Skeletal muscle satellite cell (primary cell): ENCODE data around the gene FA2H.

ENCODE experiments used
- H3K27me3 ChIP-seq: 2 replicates; pipeline ENCODE4 v1.7.0; 2013; ENCODE audit warnings: low read length; ENCODE audit not compliant: control insufficient read depth, insufficient read depth
- H3K36me3 ChIP-seq: 2 replicates; pipeline ENCODE4 v1.7.0; 2013; ENCODE audit warnings: mild to moderate bottlenecking, control low read depth, low read length; ENCODE audit not compliant: insufficient read depth
- H3K4me1 ChIP-seq: 2 replicates; pipeline ENCODE4 v1.7.0; 2013; ENCODE audit warnings: low read length; ENCODE audit not compliant: control insufficient read depth, insufficient read depth
- H3K4me2 ChIP-seq: 2 replicates; pipeline ENCODE4 v1.7.0; 2013; ENCODE audit warnings: mild to moderate bottlenecking, low read length
- H3K4me3 ChIP-seq: 2 replicates; pipeline ENCODE4 v1.7.0; 2013; ENCODE audit warnings: low read length
- H3K9ac ChIP-seq: 2 replicates; pipeline ENCODE4 v1.7.0; 2013; ENCODE audit warnings: mild to moderate bottlenecking, low read depth, low read length, moderate library complexity
- H3K9me3 ChIP-seq: replicated peaks from 2 replicates; pipeline ENCODE4 v1.7.0; 2013; ENCODE audit warnings: mild to moderate bottlenecking, control low read depth, low read length

FA2H gene

DNA sequence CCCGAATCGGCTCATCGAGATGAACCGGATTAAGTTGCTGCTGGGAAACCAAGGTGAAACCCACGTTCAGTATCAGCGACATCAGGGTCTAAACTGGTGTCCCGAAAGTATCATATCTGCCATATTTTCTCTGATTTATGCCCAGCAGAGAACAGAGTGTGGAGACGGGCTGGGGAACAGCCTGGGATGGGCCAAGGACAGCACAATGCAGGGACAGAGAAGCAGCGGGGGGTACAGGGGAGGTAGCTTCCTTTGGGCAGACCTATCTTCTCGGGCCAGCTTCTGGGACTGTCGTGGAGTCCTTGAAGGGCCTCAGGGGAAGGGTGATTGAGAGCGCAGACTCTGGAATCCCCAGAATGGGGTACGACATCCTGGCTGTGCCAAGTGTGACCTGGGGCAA is 56.5 kb downstream of the FA2H start:
- H3K27me3 ChIP-seq: peaks cover 21% of the 10 kb centered on the region
- no peaks in the 10 kb centered on the region for H3K9me3 ChIP-seq
- H3K4me2 ChIP-seq: no peak overlapping the region
- no peak overlapping the region for H3K4me3 ChIP-seq
- no peaks in the 10 kb centered on the region for H3K36me3 ChIP-seq
- H3K9ac ChIP-seq: no peak overlapping the region
- H3K4me1 ChIP-seq: no peaks in the 10 kb centered on the region

DNA sequence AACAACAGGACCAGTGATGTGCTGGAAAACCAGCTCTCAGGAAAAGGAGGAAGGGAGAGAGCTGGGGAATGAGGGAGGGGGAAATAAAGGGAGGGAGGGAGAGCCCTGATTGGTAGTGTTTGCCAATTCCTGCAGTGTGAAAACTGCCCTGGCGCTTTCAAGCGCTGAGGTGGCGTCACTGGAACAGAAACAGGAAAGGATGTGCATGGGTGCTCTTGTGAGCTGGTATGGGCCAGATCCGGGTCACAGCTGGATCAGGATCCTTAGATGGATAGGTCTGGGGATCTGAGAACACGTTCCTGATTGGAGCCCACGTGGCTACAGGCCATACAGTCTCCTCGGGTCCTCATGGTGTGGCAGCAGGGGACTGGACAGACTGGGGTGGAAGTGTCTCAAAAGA is 57.3 kb downstream of the FA2H start:
- H3K36me3 ChIP-seq: no peaks in the 10 kb centered on the region
- no peak overlapping the region for H3K4me3 ChIP-seq
- no peaks in the 10 kb centered on the region for H3K4me1 ChIP-seq
- H3K9me3 ChIP-seq: no peaks in the 10 kb centered on the region
- H3K9ac ChIP-seq: no peak overlapping the region
- H3K27me3 ChIP-seq: peaks cover 23% of the 10 kb centered on the region
- H3K4me2 ChIP-seq: no peak overlapping the region

DNA sequence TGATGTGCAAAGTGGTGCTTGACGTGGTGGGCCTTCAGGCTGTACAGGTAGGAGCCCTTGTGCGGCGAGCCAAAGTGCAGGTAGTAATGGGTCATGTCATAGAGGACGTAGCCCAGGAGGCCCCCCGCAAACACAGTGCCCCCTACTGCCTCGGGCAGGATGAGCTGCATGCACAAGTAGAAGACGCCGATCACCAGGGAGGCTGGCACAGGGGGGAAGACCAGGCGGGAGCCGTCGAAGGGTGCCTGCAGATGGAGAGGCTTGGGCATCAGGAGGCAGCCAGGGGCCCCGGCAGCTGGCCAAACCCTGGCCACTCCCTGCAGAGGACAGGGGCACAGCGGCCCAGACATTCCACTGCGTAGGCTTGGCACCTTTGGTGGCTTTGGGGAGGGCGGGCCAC is 58.3 kb downstream of the FA2H start:
- H3K9me3 ChIP-seq: no peaks in the 10 kb centered on the region
- H3K27me3 ChIP-seq: peaks cover 27% of the 10 kb centered on the region
- no peaks in the 10 kb centered on the region for H3K4me1 ChIP-seq
- no peak overlapping the region for H3K4me2 ChIP-seq
- no peaks in the 10 kb centered on the region for H3K36me3 ChIP-seq
- H3K9ac ChIP-seq: no peak overlapping the region
- H3K4me3 ChIP-seq: no peak overlapping the region

DNA sequence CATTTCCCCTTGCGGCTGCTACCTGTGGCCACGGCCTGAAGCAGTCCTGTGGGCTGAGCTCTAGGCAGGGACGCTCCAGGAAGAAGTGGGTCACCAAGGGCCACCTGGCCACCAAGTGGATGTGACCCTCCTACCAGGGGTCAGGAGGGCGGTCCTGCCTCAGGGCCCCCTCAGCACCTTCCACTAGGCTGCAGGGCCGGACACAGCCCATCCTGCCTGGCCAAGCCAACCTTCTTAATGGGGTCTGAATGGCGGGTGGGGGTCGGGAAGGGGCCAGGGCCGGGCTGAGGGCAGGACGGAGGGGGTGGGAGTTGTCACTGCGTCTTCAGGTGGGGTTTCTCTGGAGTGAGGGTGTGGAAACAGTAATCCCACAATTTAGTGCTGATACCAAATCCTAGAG is 60.7 kb downstream of the FA2H start:
- Histone ChIP-seq H3K4me3 (no peak overlapping the region), H3K27me3 (peaks cover 21% of the 10 kb centered on the region), H3K9me3 (no peaks in the 10 kb centered on the region), H3K4me2 (no peak overlapping the region), H3K36me3 (no peaks in the 10 kb centered on the region), H3K9ac (no peak overlapping the region), H3K4me1 (no peaks in the 10 kb centered on the region)

DNA sequence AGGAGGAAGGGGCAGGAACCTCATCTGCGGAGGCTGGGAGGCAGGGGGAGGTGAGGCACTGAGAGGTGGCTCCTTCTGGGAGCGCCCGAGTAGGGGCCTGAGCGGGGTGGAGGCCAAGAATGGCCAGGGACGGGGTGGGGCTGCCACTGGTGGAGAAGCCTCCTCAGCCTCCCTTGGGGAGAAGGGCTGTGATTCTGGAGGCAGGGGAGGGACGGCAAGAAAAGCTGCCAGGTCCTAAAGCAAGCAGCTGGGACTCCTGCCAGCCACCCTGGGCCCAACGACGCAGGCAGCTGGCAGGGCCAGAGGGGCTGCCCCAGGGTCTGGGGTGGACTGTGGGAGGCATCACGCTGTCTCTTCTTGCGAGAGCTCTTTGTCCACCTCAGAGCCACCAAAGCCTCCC is 61.3 kb downstream of the FA2H start:
- peaks cover 18% of the 10 kb centered on the region for H3K27me3 ChIP-seq
- H3K9ac ChIP-seq: no peak overlapping the region
- H3K9me3 ChIP-seq: no peaks in the 10 kb centered on the region
- H3K36me3 ChIP-seq: no peaks in the 10 kb centered on the region
- H3K4me3 ChIP-seq: no peak overlapping the region
- no peaks in the 10 kb centered on the region for H3K4me1 ChIP-seq
- H3K4me2 ChIP-seq: no peak overlapping the region

DNA sequence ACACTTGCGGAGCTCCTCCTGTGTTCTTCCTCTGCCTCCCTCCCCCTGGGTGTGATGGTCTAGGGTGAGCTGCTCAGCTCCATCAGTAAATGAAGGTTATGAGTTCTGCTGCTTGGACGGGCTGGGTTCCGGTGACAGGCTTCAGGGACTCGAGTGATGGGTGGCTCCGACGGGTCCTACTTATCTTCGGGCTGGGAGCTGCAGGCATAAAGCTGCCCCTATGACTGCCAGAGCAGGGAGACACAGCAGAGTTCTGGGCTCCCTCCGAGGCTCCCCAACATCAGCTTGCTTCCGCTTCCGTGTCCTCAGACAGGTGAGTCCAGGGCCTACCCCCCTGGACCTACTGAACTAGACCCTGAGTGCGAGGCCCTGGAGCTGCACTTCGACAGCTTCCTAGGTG is 62.7 kb downstream of the FA2H start:
- Histone ChIP-seq H3K9ac (no peak overlapping the region), H3K27me3 (peaks cover 20% of the 10 kb centered on the region), H3K4me2 (no peak overlapping the region), H3K9me3 (no peaks in the 10 kb centered on the region), H3K36me3 (no peaks in the 10 kb centered on the region), H3K4me3 (no peak overlapping the region), H3K4me1 (no peaks in the 10 kb centered on the region)

DNA sequence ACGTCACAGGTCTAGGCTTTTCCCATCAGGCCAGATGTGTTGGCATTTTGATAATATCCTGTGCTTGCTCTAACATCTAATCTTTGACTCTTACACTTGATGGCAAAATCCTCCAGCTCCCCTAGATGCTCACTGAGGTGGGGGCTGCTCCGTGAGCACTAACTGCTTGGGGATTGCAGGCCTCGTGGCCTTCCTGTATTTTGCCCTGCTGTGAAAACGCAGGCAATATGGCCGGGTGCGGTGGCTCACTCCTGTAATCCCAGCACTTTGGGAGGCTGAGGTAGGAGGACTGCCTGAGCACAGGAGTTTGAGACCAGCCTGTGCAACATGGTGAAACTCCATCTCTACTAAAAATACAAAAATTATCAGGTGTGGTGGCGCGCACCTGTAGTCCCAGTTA is 64.2 kb downstream of the FA2H start:
- no peaks in the 10 kb centered on the region for H3K36me3 ChIP-seq
- H3K27me3 ChIP-seq: peaks cover 20% of the 10 kb centered on the region
- no peak overlapping the region for H3K9ac ChIP-seq
- H3K4me1 ChIP-seq: no peaks in the 10 kb centered on the region
- H3K4me2 ChIP-seq: no peak overlapping the region
- H3K4me3 ChIP-seq: no peak overlapping the region
- no peaks in the 10 kb centered on the region for H3K9me3 ChIP-seq

DNA sequence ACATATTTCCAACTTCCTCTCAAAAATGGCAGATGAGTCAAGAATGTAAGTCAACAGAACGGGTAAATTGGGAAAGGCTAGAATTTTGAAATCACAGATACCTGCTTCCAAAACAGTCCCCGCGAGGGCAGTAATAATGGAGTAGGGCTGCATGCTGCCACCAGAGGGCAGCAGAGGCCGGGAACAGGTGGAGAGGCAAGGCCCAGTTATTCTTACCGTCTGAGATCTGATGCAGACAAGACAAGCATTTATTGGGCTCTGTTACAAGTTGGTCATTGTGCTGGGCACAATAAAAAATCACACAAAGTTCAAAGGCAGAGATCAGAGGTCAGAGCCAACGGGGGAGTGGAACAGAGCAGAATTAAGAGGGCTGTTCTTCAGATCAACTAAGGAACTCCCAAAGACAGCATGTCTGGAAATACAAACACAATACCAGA is 65.2 kb downstream of the FA2H start:
- Histone ChIP-seq H3K4me1 (no peaks in the 10 kb centered on the region), H3K4me3 (no peak overlapping the region), H3K27me3 (peaks cover 20% of the 10 kb centered on the region), H3K9ac (no peak overlapping the region), H3K36me3 (no peaks in the 10 kb centered on the region), H3K4me2 (no peak overlapping the region), H3K9me3 (no peaks in the 10 kb centered on the region)

DNA sequence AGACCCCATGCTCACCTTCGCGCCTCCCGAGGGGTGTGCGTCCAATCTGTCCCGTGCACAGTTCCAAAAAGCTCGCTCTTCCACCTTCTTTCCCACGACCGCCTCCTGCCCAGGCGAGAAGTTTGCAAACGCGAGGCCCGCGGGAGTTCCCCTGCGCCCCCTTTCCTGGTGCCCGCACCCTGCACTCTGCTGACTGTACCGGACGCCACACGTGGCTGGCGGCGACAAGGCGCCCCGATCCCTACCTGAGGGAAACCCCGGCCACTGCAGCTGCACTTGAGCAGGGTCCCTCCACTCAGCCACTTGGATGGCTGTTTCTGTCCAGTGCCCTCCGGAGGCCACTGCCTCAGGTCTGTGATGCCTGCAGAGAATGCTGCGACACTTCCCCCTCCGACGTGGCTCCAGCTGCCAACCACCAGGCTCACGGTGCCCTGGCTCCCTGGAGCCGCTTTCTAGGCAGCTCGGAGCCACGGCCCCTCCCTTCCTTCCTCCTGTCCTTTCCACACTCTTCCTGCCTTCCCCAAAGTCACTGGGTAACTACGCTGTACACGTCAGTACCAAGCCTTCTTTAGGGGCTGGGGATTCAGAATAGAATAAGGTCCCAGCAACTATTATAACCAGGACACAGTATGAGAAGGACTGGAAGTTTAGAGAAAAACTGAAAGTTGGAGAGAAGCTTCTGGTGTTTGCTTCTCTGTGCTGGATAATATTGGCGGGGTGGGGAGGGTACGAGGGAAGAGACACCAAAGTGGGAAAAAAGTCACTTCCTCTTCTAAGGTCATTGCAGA is 74.0 kb downstream of the FA2H start, which contains the start of gene MLKL:
Gene MLKL, minus strand, starts transcription at position 425 of the 788 bp plus-strand sequence. CDS start 5,105 bp downstream, outside the sequence.
- peak within 1 kb of the TSS; percentile 84 for H3K4me2 ChIP-seq
- no peaks in the 10 kb centered on the region for H3K9me3 ChIP-seq
- H3K27me3 ChIP-seq: no peaks in the 10 kb centered on the region
- H3K36me3 ChIP-seq: no peaks in the 10 kb centered on the region
- H3K4me1 ChIP-seq: peaks cover 18% of the 10 kb centered on the region
- peak within 1 kb of the TSS; percentile 80 for H3K9ac ChIP-seq
- H3K4me3 ChIP-seq: peak within 1 kb of the TSS; percentile 87

DNA sequence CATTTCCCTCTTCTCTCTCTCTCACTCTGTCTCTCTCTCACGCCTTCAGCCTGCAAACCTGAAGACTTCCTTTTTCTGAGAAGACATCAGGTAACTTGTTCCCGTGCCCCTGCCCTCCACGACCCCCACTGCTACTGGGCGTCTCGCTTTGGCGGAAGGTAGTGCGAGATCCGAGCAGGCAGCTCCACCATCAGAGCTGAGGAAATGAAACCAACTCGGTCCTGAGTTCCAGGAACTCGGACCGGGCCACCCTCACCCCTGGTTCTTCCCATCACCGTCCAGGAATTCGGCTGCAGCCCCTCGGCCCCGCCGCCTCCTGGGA is 74.5 kb downstream of the FA2H start:
- Histone ChIP-seq H3K4me2 (peak overlapping the region; percentile 84), H3K4me3 (peak overlapping the region; percentile 87), H3K36me3 (peaks cover 3% of the 10 kb centered on the region), H3K9ac (peak overlapping the region; percentile 80), H3K4me1 (peaks cover 18% of the 10 kb centered on the region), H3K27me3 (no peaks in the 10 kb centered on the region), H3K9me3 (no peaks in the 10 kb centered on the region)

DNA sequence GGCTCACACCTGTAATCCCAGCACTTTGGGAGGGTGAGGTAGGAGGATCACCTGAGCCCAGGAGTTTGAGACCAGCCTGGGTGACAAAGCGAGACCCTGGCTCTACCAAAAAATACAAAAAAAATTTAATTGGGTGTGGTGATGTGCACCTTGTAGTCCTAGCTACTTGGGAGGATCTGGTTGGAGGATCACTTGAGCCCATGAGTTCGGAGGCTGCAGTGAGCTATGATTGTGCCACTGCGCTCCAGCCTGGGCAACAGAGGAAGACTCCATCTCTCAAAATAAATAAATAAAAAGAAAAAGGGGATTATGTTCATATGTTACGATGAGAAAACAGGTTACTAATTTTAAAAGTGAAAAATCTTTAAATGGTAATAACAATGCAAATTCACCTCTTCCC is 75.0 kb downstream of the FA2H start:
- Histone ChIP-seq H3K4me2 (peak overlapping the region; percentile 84), H3K4me3 (peak overlapping the region; percentile 87), H3K4me1 (peaks cover 18% of the 10 kb centered on the region), H3K27me3 (no peaks in the 10 kb centered on the region), H3K36me3 (peaks cover 4% of the 10 kb centered on the region), H3K9ac (peak overlapping the region; percentile 80), H3K9me3 (no peaks in the 10 kb centered on the region)

DNA sequence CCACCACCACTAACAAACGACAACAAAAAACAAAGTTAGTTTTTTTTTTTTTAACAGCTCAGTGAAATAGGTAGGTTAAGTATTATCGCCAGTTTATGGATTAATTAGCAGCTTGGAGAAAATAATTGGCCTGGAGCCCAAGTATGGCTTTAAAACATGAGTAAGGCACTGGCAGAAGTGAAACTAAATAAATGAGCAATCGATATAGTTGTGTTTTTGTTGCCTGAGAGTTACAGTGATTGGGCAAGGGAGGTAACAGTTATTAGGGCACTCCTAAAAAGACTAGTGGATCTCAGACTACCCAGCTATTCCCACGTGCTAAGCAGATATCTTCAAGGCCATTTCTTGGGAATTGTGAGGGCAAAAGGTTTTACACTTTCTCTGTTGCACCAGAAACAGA is 76.4 kb downstream of the FA2H start:
- Histone ChIP-seq H3K36me3 (peaks cover 4% of the 10 kb centered on the region), H3K9me3 (no peaks in the 10 kb centered on the region), H3K4me2 (peak overlapping the region; percentile 84), H3K4me1 (peaks cover 18% of the 10 kb centered on the region), H3K4me3 (peak overlapping the region; percentile 41), H3K27me3 (no peaks in the 10 kb centered on the region), H3K9ac (no peak overlapping the region)
